K562 (cell line): ENCODE data around the gene FTL. TPM values are rescaled to one million over a fixed set of nuclear protein-coding genes. Genes with fewer than 3 reads are reported as not detected.

Experiments
- BRF2 ChIP-seq: IDR thresholded peaks from 3 replicates; pipeline ENCODE4 v1.6.1; 2011; ENCODE audit warnings: borderline replicate concordance, mild to moderate bottlenecking; ENCODE audit not compliant: insufficient read length, insufficient read depth
- CHD2 ChIP-seq: IDR thresholded peaks from 2 replicates; pipeline ENCODE4 v1.6.1; 2011; ENCODE audit warnings: low read depth, low read length
- PHF8 ChIP-seq: fragments of 200-600 bp; sonication (generic); IDR thresholded peaks from 2 replicates; pipeline ENCODE4 v1.6.1; 2012; ENCODE audit warnings: mixed run types, mild to moderate bottlenecking, inconsistent platforms, low read length, moderate library complexity, borderline replicate concordance
- USF2 ChIP-seq: sonication (generic); formaldehyde crosslinking; IDR thresholded peaks from 2 replicates; pipeline ENCODE4 v1.5.0; 2020; ENCODE audit warnings: missing genetic modification reagents
- ZNF217 ChIP-seq: sonication (generic); formaldehyde crosslinking; IDR thresholded peaks from 2 replicates; pipeline ENCODE4 v1.8.0; 2022; ENCODE audit warnings: mild to moderate bottlenecking, missing genetic modification reagents
- ZNF347 ChIP-seq: fragments of 450-650 bp; formaldehyde crosslinking; IDR thresholded peaks from 2 replicates; pipeline ENCODE4 v1.4.0; 2020; ENCODE audit warnings: low read depth, mild to moderate bottlenecking, moderate library complexity
- polyA plus RNA-seq, 8 experiments: library from polyadenylated mRNA; depleted of rRNA in 4 of 8; stranded (reverse) in 5 of 8; unstranded in 3 of 8; fragments of >200 nt; fragmentation: Nextera tagmentation in 2 of 8; fragmentation: Illumina TruSeq in 1 of 8; extraction: Ambion mirVana in 2 of 8; extraction: Trizol in 1 of 8; gene quantifications; 2 replicates each; pipeline versions ENCODE4 v1.2.1 to v1.2.3, GENCODE V29; 2011 to 2014; ENCODE audit warnings: inconsistent platforms in 1 of 8, missing spikeins in 1 of 8
- total RNA-seq, 7 experiments: library from RNA; depleted of rRNA in 6 of 7; stranded (reverse); fragments of >200 nt in 6 of 7; fragmentation: Illumina TruSeq in 2 of 7; extraction: Trizol in 2 of 7; gene quantifications; 2 replicates each; pipeline versions ENCODE4 v1.2.1 to v1.2.3, GENCODE V29; 2011 to 2021; ENCODE audit warnings: low replicate concordance in 1 of 7

The FTL gene
- total and polyA plus RNA-seq, 9 of the 15 experiments (the other 6 are each of a cell fraction or from before 2014, with no cell fraction given) = 1,231 to 27,415 (median 3,965) TPM

GRCh38 chr19:48966541-48967345 lies 1.6 kb downstream of the FTL start (continued):
- TF ChIP-seq ZNF347 (CRISPR knock-in tag) = no peak
- TF ChIP-seq CHD2 = peak; percentile 48; the same call in 1 of the 2 replicates
- TF ChIP-seq ZNF217 = no peak
- no peak for TF ChIP-seq PHF8
- no peak for TF ChIP-seq BRF2
- peak; percentile 64 for TF ChIP-seq USF2
